Psoas muscle (tissue), 8 donors: Measurements from ENCODE around the gene PPP2R1A. TPM values are rescaled to one million over a fixed set of nuclear protein-coding genes. Genes with fewer than 3 reads are reported as not detected.

ENCODE experiments used
- ATAC-seq, 4 donors: fragments of 200-7000 bp; cut with Tn5 transposase; one replicate each; pipeline ENCODE4 v1.9.1; 2020; ENCODE audit warnings: moderate library complexity in 3 of 4, mild to moderate bottlenecking in 2 of 4
- DNase-seq, 2 donors: peaks; one replicate each; pipeline ENCODE4 v3.0.0-alpha.2; 2020
- H3K27ac ChIP-seq: fragments of 200-600 bp; one replicate; pipeline ENCODE4 v1.8.0; 2022
- H3K27me3 ChIP-seq, 3 donors: fragments of 200-600 bp in 1 of 3; one replicate each; pipeline versions ENCODE4 v1.6.1 to v1.8.0; 2013 to 2022; ENCODE audit warnings: low read length in 2 of 3, mild to moderate bottlenecking in 2 of 3, moderate library complexity in 1 of 3; ENCODE audit not compliant: insufficient read depth in 3 of 3
- H3K36me3 ChIP-seq, 2 donors: fragments of 200-600 bp in 1 of 2; one replicate each; pipeline versions ENCODE4 v1.6.1 to v1.8.0; 2013 to 2022; ENCODE audit warnings: low read depth in 1 of 2, mild to moderate bottlenecking in 1 of 2, moderate library complexity in 1 of 2; ENCODE audit not compliant: insufficient read depth in 1 of 2
- H3K4me1 ChIP-seq: fragments of 200-600 bp; one replicate; pipeline ENCODE4 v1.8.0; 2022
- H3K4me3 ChIP-seq: fragments of 200-600 bp; one replicate; pipeline ENCODE4 v1.8.0; 2022; ENCODE audit warnings: mild to moderate bottlenecking
- H3K9me3 ChIP-seq: fragments of 200-600 bp; one replicate; pipeline ENCODE4 v1.8.0; 2022
- CTCF ChIP-seq: fragments of 200-600 bp; IDR thresholded peaks from one replicate; pipeline ENCODE4 v1.8.0; 2022; ENCODE audit warnings: antibody characterized with exemption
- WGBS, 3 donors: extraction: QIAGEN DNeasy Blood & Tissue Kit; methylation state at CpG; one replicate each; pipeline versions ENCODE4 v1.1.6 to v1.1.7; 2013; 5-methylcytosine and 5-hydroxymethylcytosine counted together
- intact Hi-C, 2 donors: fragments of 100-400 bp; cut with DNase I; formaldehyde crosslinking; loops; one replicate each; pipeline versions ENCODE4 v1.11.0 to v1.14.2; 2022
- polyA plus RNA-seq, 3 donors: library from polyadenylated mRNA; stranded (reverse); fragments of 200-250 nt; gene quantifications; one replicate each; pipeline ENCODE4 v1.2.3, GENCODE V29; 2013
- total RNA-seq, 4 donors: library from RNA; stranded (reverse); fragmentation: NEBNext Ultra II Directional in 2 of 4; extraction: Animal tissue kit (Norgen Biotek cat#: 25700) in 2 of 4; gene quantifications; one replicate each; pipeline versions ENCODE4 v1.2.1 to v1.2.4, GENCODE V29; 2021 to 2023
- donor health status: healthy with polysubstance abuse.
- donor health status: DM: no; HTN: no; CAD: no; lungs with moderate emphysema.
- donor health status: Bipolar disorder and iron deficiency.
- donor health status: healthy.
- donor health status: DM: yes; HTN: yes; CAD: no.
- donor health status: DM: no; HTN: no; CAD: no.
- donor health status: DM: no; HTN: no; CAD: no.
- donor health status: DM: yes; HTN: yes; CAD: no.

Gene PPP2R1A
- total and polyA plus RNA-seq, 7 donors: 127 to 400 (median 242) TPM

GRCh38 chr19:52273301-52273700 lies 83.4 kb downstream of the PPP2R1A start:
- Histone ChIP-seq H3K36me3 (peaks cover 0 to 16% of the 10 kb centered on the region in 2 donors), H3K4me1 (peaks cover 17% of the 10 kb centered on the region), H3K9me3 (no peaks in the 10 kb centered on the region), H3K4me3 (no peak overlapping the region), H3K27ac (no peak overlapping the region), H3K27me3 (no peaks in the 10 kb centered on the region)
- ATAC-seq (no peak), DNase-seq (no peak)
- intact Hi-C loops: no loop called here
- no peak for TF ChIP-seq CTCF
- WGBS, 3 donors: 90 to 97% (median 93%) methylated on average over 2 of the region's 2 CpGs

- peaks cover 6% of the 10 kb centered on the region for H3K9me3 ChIP-seq
- WGBS, 3 donors: 87 to 97% (median 91%) methylated on average over 5 of the region's 5 CpGs
- no peak for ATAC-seq
- intact Hi-C loops: no loop called here
- no peak overlapping the region for H3K27ac ChIP-seq
- H3K36me3 ChIP-seq: peaks cover 0 to 16% of the 10 kb centered on the region in 2 donors
- H3K4me3 ChIP-seq: no peak overlapping the region
- no peak for DNase-seq
- H3K27me3 ChIP-seq: no peaks in the 10 kb centered on the region
- H3K4me1 ChIP-seq: peaks cover 13% of the 10 kb centered on the region
- TF ChIP-seq CTCF: no peak
These were observed 84.3 kb downstream of the PPP2R1A start for GRCh38 chr19:52274191-52274590.

GRCh38 chr19:52275988-52276387 lies 86.1 kb downstream of the PPP2R1A start:
- intact Hi-C loops: no loop called here

GRCh38 chr19:52277471-52277870 lies 87.6 kb downstream of the PPP2R1A start:
- ATAC-seq (no peak), DNase-seq (no peak)
- H3K4me3 ChIP-seq: no peak overlapping the region
- no peak overlapping the region for H3K27ac ChIP-seq
- peaks cover 0 to 15% of the 10 kb centered on the region in 2 donors for H3K36me3 ChIP-seq
- no peak for TF ChIP-seq CTCF
- WGBS, 3 donors: 81 to 89% (median 88%) methylated on average over 6 of the region's 6 CpGs
- H3K27me3 ChIP-seq: no peaks in the 10 kb centered on the region
- intact Hi-C loops: no loop called here
- H3K4me1 ChIP-seq: no peaks in the 10 kb centered on the region
- peaks cover 13% of the 10 kb centered on the region for H3K9me3 ChIP-seq

More at GRCh38 chr19:52275988-52276387, 86.1 kb downstream of the PPP2R1A start:
- peaks cover 0 to 16% of the 10 kb centered on the region in 2 donors for H3K36me3 ChIP-seq
- WGBS, 3 donors: 70 to 87% (median 77%) methylated on average over 5 of the region's 5 CpGs
- TF ChIP-seq CTCF: no peak
- H3K27ac ChIP-seq: no peak overlapping the region
- peaks cover 13% of the 10 kb centered on the region for H3K9me3 ChIP-seq
- H3K27me3 ChIP-seq: no peaks in the 10 kb centered on the region
- no peak overlapping the region for H3K4me3 ChIP-seq
- no peak for ATAC-seq
- no peak for DNase-seq
- peaks cover 4% of the 10 kb centered on the region for H3K4me1 ChIP-seq

Other genes with a start within 250 kb of the PPP2R1A start
- gene ZNF350, start 203.2 kb upstream of the PPP2R1A start, total RNA-seq: 1 to 10 TPM; 2.9 to 7.2 (median 4.9) TPM
- gene ZNF350, start 203.2 kb upstream of the PPP2R1A start, polyA plus RNA-seq: 10 to 100 TPM in 1 of 3 donors, 1 to 10 TPM in 2; 3.5 to 12.7 (median 7.2) TPM
- gene ZNF615, start 181.8 kb upstream of the PPP2R1A start, total RNA-seq: 1 to 10 TPM; 4.5 to 7.4 (median 5.2) TPM
- 1 to 10 TPM; 1.5 to 8.2 (median 3.3) TPM for gene ZNF615, start 181.8 kb upstream of the PPP2R1A start, polyA plus RNA-seq
- gene ZNF614, start 161.7 kb upstream of the PPP2R1A start, total RNA-seq: 1 to 10 TPM; 3.8 to 6.2 (median 4.5) TPM
- gene ZNF614, start 161.7 kb upstream of the PPP2R1A start, polyA plus RNA-seq: 1 to 10 TPM; 3.3 to 7.7 (median 3.4) TPM
- 1 to 10 TPM; 3.1 to 6.4 (median 4.5) TPM for gene ZNF432, start 141.2 kb upstream of the PPP2R1A start, total RNA-seq
- gene ZNF432, start 141.2 kb upstream of the PPP2R1A start, polyA plus RNA-seq: 1 to 10 TPM; 3.4 to 6.6 (median 4.2) TPM
- 1 to 10 TPM; 3.0 to 4.4 (median 3.2) TPM for gene ZNF841, start 94.3 kb upstream of the PPP2R1A start, total RNA-seq
- 1 to 10 TPM; 1.2 to 4.3 (median 2.2) TPM for gene ZNF841, start 94.3 kb upstream of the PPP2R1A start, polyA plus RNA-seq
- 1 to 10 TPM; 1.8 to 6.2 (median 3.8) TPM for gene ZNF616, start 50.1 kb upstream of the PPP2R1A start, total RNA-seq
- gene ZNF616, start 50.1 kb upstream of the PPP2R1A start, polyA plus RNA-seq: 1 to 10 TPM; 1.5 to 4.8 (median 2.2) TPM
- gene ZNF836, start 18.4 kb upstream of the PPP2R1A start, total RNA-seq: 1 to 10 TPM; 2.1 to 6.4 (median 3.9) TPM
- gene ZNF836, start 18.4 kb upstream of the PPP2R1A start, polyA plus RNA-seq: 1 to 10 TPM; 1.3 to 4.4 (median 1.8) TPM
- 10 to 100 TPM in 2 of 4 donors, 1 to 10 TPM in 2; 6.3 to 10.4 (median 8.8) TPM for gene ZNF766, start 79.5 kb downstream of the PPP2R1A start, total RNA-seq
- gene ZNF766, start 79.5 kb downstream of the PPP2R1A start, polyA plus RNA-seq: 10 to 100 TPM in 1 of 3 donors, 1 to 10 TPM in 2; 3.6 to 10.7 (median 3.8) TPM
- 10 to 100 TPM in 1 of 4 donors, 1 to 10 TPM in 3; 6.2 to 10.5 (median 7.0) TPM for gene ZNF480, start 107.1 kb downstream of the PPP2R1A start, total RNA-seq
- gene ZNF480, start 107.1 kb downstream of the PPP2R1A start, polyA plus RNA-seq: 1 to 10 TPM; 4.6 to 7.0 (median 5.3) TPM
- 1 to 10 TPM in 2 of 4 donors, under 1 TPM in 2; 0.06 to 3.7 (median 1.1) TPM for gene ZNF610, start 146.2 kb downstream of the PPP2R1A start, total RNA-seq
- gene ZNF610, start 146.2 kb downstream of the PPP2R1A start, polyA plus RNA-seq: under 1 TPM; 0.10 to 0.62 (median 0.47) TPM
- gene ZNF880, start 179.9 kb downstream of the PPP2R1A start, total RNA-seq: 1 to 10 TPM; 5.9 to 9.0 (median 8.2) TPM
- 10 to 100 TPM in 1 of 3 donors, 1 to 10 TPM in 2; 4.2 to 12.0 (median 4.6) TPM for gene ZNF880, start 179.9 kb downstream of the PPP2R1A start, polyA plus RNA-seq
- 10 to 100 TPM in 1 of 4 donors, 1 to 10 TPM in 3; 5.8 to 12.8 (median 6.0) TPM for gene ZNF528, start 207.8 kb downstream of the PPP2R1A start, total RNA-seq
- gene ZNF528, start 207.8 kb downstream of the PPP2R1A start, polyA plus RNA-seq: 10 to 100 TPM in 1 of 3 donors, 1 to 10 TPM in 2; 3.0 to 18.3 (median 4.2) TPM
- under 1 TPM in 2 of 4 donors, not detected in 2; 0.11 to 0.16 TPM for gene ZNF534, start 239.1 kb downstream of the PPP2R1A start, total RNA-seq
- under 1 TPM; 0.07 to 0.52 (median 0.14) TPM for gene ZNF534, start 239.1 kb downstream of the PPP2R1A start, polyA plus RNA-seq